ENCODE data around the gene UQCC2. TPM values are rescaled to one million over a fixed set of nuclear protein-coding genes. Genes with fewer than 3 reads are reported as not detected.

Gene UQCC2
- total and polyA plus RNA-seq, 8 donors: 54.4 to 83.1 (median 61.0) TPM

DNA sequence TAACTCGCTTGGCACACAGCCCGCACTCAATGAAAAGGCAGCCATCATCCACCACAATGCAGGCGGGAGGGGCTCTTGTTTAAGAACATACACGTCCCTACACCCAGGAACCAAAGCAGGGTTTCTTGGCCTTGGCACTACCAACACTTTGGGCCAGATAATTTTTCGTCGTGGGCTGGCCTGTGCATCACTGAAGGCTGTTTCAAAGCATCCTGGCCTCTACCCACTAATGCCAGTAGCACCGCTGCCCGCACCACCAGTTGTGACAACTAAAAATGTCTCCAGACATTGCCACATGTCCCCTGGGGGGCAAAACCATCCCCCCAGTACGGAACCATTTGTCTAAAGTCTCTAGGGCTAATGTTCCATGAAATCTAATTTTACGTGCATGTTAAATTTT is 13.0 kb downstream of the UQCC2 start:
- intact Hi-C loops (cut with DNase I): no loop called here
- Histone ChIP-seq H3K4me3 (no peak overlapping the region), H3K9me3 (no peaks in the 10 kb centered on the region), H3K36me3 (peaks cover 0 to 56% of the 10 kb centered on the region in 2 donors), H3K27me3 (no peaks in the 10 kb centered on the region), H3K27ac (no peak overlapping the region), H3K4me1 (peaks cover 14 to 61% of the 10 kb centered on the region in 2 donors)
- TF ChIP-seq, protein P1, sequence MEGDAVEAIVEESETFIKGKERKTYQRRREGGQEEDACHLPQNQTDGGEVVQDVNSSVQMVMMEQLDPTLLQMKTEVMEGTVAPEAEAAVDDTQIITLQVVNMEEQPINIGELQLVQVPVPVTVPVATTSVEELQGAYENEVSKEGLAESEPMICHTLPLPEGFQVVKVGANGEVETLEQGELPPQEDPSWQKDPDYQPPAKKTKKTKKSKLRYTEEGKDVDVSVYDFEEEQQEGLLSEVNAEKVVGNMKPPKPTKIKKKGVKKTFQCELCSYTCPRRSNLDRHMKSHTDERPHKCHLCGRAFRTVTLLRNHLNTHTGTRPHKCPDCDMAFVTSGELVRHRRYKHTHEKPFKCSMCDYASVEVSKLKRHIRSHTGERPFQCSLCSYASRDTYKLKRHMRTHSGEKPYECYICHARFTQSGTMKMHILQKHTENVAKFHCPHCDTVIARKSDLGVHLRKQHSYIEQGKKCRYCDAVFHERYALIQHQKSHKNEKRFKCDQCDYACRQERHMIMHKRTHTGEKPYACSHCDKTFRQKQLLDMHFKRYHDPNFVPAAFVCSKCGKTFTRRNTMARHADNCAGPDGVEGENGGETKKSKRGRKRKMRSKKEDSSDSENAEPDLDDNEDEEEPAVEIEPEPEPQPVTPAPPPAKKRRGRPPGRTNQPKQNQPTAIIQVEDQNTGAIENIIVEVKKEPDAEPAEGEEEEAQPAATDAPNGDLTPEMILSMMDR (IDR thresholded peaks at IDR 0.05): no peak
- no peak for ATAC-seq
- no peak for DNase-seq

DNA sequence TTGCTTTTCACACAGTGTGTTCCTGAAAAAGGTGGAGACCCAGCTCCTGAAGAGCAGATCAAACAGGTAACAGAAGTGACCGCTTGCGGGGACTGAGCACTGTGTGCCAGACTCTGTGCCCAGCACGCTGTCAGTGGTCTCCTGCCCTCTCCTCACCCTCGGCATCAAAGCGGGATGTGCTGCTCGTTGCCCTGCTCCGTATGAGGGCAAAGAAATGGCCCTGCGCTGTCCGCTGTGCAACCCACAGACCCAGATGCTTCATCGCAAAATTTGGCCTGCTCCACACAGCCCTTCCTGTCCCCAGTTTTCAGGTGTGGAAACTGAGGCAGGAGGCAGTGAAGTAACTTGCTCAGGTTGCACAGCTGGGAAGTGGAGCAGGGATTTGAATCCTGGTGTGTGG is 13.7 kb downstream of the UQCC2 start:
- TF ChIP-seq, protein P1 (IDR thresholded peaks at IDR 0.05): no peak
- ATAC-seq: no peak
- intact Hi-C loops (cut with DNase I): no loop called here
- no peak overlapping the region for H3K4me3 ChIP-seq
- DNase-seq: no peak
- no peaks in the 10 kb centered on the region for H3K27me3 ChIP-seq
- no peak overlapping the region for H3K27ac ChIP-seq
- no peaks in the 10 kb centered on the region for H3K9me3 ChIP-seq
- peaks cover 14 to 67% of the 10 kb centered on the region in 2 donors for H3K4me1 ChIP-seq
- peaks cover 0 to 63% of the 10 kb centered on the region in 2 donors for H3K36me3 ChIP-seq

DNA sequence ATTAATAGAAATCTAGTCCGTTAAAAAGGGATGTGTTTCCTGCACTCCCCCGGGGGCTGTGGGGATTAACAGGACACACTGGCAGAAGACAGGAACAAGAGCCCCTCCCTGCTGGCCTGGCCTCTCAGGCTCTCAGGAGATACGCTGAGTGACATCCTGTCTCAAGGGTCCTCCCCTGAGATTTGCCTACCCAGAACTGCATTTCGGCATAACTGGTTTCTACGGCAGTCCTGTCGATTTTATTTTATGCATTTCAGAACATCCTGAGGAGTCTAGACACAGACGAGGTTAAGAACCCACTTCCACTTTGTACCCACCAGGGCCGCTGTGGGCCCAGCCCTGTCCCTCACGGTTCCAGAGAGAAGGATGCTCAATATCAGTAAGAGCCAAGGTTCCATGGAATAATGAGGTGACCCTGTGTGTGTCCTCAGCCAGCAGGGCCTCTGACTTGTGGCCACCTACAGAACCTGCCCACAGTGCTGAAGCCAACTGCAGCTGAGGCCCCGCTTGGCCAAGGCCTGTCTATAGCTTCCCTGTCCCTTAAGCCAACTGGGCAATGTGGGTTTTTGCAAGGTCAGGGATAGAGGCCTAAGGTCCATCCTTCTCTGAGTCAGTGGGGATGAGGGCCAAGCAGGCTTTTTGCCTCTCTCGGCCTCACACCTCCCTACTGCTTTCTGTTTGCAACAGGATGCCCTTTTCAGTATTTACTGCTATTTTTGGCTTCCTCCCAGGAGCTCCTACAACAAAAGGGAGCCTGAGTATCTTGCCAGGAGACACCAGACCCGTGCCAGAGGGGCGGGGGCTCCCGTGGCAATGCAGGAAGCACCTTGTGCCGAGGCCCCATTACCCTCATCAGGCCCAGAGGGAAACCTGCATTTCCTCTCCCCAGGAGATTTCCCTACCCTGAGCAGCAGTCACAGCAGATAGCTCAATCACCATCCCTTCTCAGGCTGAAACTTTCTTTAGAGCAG is 14.7 kb downstream of the UQCC2 start:
- peak in 1 of 4 donors; percentile 49 for DNase-seq
- no peak overlapping the region for H3K4me3 ChIP-seq
- H3K27ac ChIP-seq: peak overlapping the region; percentile 51 to 59
- TF ChIP-seq, protein P1 (IDR thresholded peaks at IDR 0.05): no peak
- H3K27me3 ChIP-seq: no peaks in the 10 kb centered on the region
- peaks cover 14 to 77% of the 10 kb centered on the region in 2 donors for H3K4me1 ChIP-seq
- no peaks in the 10 kb centered on the region for H3K9me3 ChIP-seq
- intact Hi-C loops (cut with DNase I): no loop called here
- ATAC-seq: peak; percentile 17
- H3K36me3 ChIP-seq: peaks cover 0 to 73% of the 10 kb centered on the region in 2 donors

DNA sequence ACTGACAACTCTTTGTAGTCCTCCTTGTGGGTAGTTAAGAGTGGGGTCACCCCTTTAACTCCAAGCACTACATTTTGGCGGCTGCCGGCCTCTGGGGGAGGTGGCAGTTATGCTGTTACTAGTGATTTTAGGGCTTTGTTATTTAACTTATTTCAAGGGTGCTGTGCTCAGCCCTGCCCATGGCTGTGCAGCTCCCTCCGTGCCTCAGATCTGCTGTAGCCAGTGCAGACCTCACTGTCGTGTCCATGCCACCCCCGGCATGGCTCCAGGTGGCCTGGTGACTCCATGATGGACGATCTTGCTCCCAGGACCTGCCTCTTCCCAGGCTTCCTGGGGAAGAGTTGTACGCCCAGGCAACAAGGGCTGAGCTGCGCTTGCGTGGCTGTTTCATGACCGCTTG is 15.4 kb downstream of the UQCC2 start:
- H3K4me1 ChIP-seq: peaks cover 14 to 80% of the 10 kb centered on the region in 2 donors
- peak overlapping the region in 1 of 2 donors; percentile 59 for H3K27ac ChIP-seq
- DNase-seq (no peak), ATAC-seq (no peak)
- peaks cover 0 to 80% of the 10 kb centered on the region in 2 donors for H3K36me3 ChIP-seq
- TF ChIP-seq, protein P1 (IDR thresholded peaks at IDR 0.05): no peak
- no peaks in the 10 kb centered on the region for H3K9me3 ChIP-seq
- no peak overlapping the region for H3K4me3 ChIP-seq
- no peaks in the 10 kb centered on the region for H3K27me3 ChIP-seq
- intact Hi-C loops (cut with DNase I): no loop called here

DNA sequence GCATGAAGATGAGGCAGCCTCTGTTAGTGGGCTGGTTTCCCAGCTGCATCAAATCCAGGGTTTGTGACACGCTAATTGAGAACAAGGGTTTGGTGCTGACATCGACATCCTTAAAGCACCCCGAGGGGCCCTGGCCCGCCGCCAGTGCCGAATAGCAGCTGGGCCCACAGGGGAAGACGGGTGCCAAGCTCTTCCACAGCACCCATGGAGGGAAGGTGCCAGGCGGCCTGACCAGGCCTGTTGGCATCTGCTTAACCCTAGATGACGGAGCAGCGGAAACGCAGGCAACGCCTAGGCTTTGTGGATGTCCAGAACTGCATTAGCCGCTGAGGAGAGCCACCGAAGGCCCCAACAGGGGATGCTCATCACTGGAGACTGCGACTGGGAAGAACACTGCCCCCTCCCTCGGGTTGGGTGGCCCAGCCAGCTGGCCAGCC is 16.0 kb downstream of the UQCC2 start:
- Histone ChIP-seq H3K27me3 (no peaks in the 10 kb centered on the region), H3K9me3 (no peaks in the 10 kb centered on the region), H3K4me1 (peaks cover 14 to 77% of the 10 kb centered on the region in 2 donors), H3K27ac (peak overlapping the region in 1 of 2 donors; percentile 26), H3K4me3 (no peak overlapping the region), H3K36me3 (peaks cover 0 to 87% of the 10 kb centered on the region in 2 donors)
- TF ChIP-seq, protein P1 (IDR thresholded peaks at IDR 0.05): no peak
- DNase-seq: no peak
- ATAC-seq: no peak
- intact Hi-C loops (cut with DNase I): no loop called here

Data from left lung (tissue), 10 donors.